GM18526 (cell line): ENCODE measurements around the gene RPS10.

Experiments
- POLR2A ChIP-seq: IDR thresholded peaks from 3 replicates; pipeline ENCODE4 v1.6.1; 2011; ENCODE audit not compliant: insufficient read length; ENCODE audit errors: extremely low read depth

RPS10 gene

DNA sequence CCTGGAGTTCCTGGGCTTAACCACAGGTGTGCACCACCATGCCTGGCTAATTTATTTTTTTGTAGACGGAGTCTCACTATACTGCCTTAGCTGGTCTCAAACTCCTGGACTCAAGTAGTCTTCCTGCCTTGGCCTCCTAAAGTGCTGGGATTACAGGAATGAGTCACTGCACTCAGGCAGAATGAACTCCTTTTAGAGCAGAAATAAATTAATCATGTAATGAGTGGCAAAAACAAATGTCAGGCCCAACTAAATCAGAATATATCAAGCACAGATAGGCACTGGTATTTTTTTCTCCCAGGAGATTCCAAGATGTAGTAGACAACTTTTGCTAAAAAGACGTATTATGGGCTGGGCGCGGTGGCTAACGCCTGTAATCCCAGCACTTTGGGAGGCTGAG, 2.6 kb downstream of the RPS10 start:
- TF ChIP-seq POLR2A: no peak

DNA sequence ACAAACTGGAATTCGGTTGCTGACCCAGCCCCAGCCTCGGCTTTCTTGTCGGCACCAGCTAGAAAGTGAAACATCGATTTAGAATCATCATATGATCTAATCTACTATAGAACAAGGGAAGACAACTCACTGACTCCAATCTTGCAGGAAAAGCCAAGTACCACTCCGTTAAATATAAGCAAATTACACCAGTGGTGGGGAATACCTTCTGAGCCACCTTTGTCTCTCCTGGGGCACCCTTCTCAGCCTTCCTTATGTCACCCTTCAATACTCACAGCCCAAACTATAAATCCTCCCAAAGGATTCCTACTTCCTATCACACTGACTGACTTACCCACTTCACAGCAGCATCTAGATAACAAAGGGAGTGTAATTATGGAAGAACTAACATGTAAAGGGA, 7.5 kb downstream of the RPS10 start:
- TF ChIP-seq POLR2A: no peak

DNA sequence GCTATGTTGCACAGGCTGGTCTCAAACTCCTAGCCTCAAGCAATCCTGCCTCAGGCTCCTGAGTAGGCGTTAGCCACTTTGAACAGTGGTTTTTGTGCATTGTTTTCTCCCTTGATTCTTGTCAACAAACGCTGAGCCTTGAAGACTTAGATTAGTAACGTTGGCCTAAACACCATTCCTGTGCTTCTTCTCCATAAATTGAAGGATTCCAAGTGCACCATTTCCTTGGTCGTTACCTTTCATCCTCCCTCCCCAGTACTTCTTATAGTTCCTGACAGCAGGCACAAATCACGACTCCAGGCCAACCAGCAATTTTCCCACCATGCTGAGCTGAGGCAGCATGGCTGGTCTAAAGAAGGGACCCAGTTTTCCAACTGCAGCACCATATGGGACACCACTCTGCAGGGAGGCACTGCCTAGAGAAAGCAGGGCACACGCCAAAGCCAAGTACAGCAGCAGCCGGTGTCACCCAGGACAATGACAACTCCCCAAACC, 8.9 kb downstream of the RPS10 start:
- no peak for TF ChIP-seq POLR2A

DNA sequence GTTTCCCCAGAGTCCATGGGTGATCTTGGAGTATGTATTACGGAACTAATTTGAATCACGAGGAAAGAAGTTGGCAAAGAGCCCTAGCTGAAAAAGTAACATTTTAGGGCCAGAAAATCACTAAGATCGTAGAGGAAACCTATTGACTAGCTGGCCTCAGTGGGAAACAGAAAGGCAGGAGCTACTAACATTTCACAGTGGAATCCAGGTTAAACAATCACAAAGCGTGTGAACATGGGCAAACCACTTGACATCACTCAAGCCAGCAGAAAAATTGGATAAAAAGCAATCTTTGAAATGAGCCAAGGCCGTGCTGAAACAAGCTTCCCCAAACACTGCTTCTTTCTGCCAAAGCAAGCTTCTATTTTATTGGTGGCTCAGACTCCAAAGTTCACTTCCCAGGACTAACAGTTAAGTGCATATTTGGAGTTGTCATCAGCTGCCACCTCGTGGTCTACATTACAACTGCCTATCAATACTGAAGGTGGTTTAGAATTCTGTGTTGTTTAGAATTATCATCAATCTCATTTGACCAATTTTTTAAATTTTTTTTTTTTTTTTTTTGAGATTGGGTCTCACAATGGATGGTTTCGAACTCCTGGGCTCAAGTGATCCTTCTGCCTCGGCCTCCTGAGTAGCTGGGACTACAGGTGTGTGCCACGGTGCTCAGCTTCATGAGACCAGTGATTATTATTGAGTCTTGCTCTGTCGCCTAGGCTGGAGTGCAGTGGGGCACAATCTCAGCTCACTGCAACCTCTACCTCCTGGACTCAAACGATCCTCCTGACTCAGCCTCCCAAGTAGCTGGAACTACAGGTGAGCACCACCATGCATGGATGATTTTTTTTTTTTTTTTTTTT, 10.6 kb downstream of the RPS10 start:
- no peak for TF ChIP-seq POLR2A

DNA sequence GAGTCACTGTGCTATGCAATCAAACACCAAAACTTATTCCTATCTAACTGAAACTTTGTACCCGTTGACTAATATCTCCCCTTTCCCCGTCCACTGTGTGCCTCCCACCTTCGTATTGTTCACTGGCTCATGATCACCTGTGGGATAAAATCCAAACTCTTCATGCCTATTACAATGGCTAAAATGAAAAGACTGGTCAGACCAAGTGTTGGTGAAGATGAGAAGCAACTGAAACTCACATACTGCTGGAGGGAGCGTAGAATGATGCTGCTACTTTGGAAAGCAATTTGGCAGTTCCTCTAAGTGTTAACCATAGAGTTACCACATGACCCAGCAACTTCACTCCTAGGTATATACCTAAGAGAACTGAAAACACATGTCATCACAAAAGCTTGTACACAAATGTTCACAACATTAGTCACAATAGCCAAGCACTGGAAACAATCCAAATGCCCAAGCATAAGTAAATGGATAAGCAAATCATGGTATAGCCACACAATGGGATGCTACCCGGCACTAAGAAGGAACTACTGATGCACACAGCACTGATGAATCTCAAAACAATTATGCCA, 13.1 kb downstream of the RPS10 start:
- TF ChIP-seq POLR2A: no peak

DNA sequence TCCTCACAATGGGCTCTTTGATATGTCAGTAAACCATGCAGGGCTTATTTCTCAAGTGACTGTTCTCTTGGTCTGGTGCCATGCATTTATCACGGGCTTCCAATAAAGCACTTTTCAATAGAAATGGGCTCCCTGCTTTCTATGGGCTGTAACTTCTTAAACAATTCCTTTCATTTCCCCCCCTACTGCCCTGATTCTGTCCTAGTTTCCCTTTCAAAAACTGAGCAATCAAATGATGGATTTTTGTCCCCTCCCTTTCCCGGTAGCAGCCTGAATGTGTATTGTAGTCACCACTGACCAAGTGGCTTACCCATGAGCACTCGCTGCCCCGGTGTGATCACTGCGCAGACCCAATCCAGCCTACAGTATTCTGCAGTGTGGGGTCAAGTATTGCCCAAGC, 13.9 kb downstream of the RPS10 start:
- no peak for TF ChIP-seq POLR2A

DNA sequence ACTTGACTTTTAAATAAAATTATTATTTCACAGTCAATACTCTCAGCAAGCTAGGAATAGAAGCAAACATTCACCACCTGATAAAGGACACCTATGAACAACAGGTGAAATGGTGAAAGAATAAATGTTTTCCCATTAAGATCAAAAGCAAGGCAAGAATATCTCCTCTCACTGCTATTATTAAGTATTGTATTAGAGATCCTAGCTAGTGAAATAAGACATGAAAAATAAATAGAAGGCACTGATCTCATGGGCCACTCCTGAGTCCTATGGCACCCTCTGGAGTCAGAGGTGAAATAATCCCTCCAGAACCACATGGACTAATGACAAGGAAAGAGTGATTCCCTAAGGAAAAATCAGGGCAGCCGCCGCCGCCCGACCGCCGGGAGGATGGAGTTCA, 29.4 kb downstream of the RPS10 start:
- no peak for TF ChIP-seq POLR2A

DNA sequence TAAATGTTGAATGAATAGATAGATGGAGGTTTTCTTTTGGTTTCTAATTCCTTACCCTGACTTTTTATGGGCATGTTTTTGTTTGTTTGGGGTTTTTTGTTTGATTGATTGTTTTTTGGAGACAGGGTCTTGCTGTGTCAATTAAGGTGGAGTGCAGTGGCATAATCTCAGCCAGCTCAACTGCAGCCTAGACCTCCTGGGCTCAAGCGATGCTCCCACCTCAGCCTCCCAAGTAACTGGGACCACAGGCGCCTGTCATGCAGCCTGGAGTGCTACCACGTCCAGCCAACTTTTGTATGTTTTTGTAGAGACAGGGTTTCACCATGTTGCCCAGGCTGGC, 31.9 kb downstream of the RPS10 start:
- TF ChIP-seq POLR2A: no peak

DNA sequence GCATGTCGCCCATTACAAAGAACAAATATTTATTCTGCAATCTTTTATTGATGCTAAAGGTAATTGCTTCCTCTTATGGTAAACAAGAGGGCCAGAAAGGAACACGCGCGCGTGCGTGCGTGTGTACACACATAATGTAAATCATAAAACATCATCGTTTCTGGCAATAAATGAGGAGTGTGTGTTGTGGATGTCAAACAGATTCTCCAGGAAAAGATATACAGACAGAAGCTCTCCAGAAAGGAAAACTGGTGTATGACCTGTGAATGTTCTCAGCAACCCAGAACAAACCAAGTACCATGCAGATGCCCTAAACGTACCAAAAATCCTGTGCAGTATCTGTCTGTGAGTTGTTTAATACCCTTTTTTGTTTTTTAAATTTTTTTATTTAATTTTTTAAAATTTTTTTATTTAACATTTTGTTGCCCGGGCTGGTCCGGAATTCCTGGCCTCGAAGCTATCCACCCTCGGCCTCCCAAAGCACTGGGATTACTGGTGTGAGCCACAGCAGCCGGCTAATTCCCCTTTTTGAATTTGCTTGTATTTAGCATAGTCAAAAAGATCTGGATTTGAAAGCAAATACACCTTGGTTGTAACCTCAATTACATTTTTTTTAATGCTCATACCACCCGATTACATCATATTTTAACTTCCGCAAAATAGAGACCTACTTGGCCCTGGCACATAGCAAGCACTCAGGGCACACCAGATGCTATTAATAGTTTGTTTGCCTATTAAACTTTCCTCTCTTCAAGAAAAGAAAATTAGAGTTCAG, 32.5 kb downstream of the RPS10 start:
- TF ChIP-seq POLR2A: no peak

DNA sequence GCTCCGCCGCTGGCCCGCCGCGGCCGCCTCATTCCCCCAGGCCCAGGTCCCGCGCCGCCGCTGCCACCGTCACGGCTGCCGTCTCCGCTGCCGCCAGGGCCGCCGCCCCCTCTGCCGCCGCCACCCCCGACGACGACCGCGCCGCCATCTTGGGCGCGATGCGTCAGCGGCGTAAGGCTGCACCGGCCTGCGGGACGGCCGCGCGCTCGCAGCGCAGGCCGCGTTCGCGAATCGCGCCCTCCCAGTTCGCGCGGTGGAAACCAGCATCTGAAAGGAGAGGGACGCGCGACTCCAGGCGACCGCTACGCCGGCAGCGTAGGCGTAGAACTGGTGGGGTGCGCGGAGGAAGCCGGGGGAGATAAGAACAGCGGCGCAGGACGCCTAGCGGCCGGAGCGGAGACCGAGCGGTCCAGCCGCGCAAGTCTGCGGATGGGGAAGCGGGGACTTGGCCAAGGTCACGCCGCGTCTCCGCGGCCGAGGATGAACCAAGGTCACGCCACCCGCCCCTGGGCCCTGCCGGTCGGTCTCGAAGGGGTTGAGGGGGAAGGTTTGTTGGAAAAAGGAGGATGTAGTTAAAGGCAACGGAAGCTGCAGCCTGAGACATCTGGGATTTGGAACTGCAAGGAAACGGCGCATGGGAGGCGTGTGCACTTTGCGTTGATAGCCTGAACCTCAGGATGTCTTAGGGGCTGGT, 33.2 kb downstream of the RPS10 start, which contains the start of gene NUDT3:
Gene NUDT3 (minus strand): TSS at position 173 of the 694 bp plus-strand sequence. CDS start 307 bp downstream, outside the sequence.
- peak; percentile 76 for TF ChIP-seq POLR2A

DNA sequence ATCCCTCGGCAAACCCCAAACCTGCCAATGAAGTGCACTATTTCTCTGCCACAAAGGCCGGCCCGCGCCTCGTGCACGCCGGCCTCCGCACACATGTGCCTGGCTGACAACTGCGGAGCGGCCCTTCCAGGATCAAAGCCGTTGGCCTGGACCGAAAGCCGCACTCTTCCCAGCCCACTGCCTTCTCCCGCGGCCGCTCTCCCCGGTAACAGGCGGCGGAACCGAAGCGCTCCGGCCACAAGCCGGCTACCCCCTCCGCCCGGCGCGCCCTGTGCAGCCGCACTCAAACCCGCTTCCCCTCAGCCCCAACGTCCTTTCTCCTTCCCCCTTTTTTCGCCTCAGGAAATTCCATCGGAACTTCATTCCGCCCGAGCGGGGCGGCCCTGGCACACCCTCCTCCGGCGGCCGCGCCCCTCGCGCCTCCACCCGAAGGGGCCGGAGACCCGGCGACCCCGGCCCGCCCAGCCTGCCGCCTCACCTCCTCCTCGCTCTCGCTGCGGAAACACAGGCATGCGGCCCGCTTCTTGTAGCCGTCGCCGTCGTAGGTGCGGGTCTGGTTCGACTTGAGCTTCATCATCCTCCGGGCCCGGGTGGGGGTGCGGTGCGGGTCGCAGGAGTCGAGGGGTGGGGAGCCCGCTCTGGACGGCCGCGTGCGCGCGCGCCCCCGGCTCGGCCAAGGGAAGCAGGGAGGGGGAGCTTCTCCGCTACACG, 33.9 kb downstream of the RPS10 start:
- peak; percentile 66 for TF ChIP-seq POLR2A

DNA sequence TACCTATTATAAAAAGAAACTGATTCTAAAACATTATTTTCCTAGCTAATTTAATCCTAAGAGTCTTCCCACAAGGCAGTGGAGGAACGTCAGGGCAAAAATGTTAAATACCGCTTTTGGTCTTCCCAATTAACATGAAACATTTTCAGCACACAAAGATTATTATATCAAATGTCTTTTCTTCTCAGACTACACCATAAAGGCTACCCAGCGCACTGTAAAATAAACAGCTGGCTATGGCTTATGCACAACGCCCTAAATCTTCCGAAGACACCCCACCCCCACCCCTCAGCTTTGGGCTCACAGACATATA, 34.4 kb downstream of the RPS10 start:
- TF ChIP-seq POLR2A: no peak

DNA sequence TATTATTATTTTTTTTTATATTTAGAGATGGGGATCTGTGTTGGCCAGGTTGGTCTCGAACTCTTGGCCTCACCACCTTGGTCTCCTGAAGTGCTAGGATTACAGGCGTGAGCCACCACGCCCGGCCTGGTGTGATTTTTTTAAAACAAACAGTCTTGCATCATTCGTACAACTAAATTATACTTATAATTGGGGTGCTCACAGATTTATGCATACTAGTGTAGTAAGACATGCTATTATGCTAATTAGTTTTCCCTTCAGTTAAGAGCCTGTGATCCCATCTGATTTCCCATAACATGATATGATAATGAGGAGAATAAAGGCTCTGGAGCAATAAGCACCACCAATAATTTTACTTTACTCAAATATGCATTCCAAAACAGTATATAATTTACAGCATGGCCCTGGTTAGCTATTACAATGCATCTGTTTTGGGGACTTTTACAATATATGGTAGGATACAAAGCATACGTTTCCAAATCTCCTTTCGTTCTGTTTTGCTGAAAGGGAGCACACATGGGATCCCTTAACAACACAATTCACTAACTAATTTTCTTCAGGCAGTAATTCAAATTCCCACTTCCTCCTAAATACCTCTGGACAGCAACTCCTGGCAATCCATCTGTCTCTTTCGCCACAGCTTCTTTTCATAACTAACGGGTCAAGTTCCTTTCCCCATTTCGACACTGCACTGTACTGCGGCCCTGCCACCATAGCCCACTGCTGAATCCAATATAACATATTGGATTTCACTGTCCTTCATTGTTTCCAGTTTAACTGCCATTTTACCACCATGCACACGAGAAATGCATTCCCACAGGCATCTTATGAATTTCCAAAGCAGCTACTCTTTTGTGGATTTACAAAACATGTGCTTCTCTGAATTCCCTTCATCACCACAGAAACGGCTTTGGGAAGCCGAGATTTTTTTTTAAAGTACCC, 35.1 kb downstream of the RPS10 start:
- TF ChIP-seq POLR2A: no peak

DNA sequence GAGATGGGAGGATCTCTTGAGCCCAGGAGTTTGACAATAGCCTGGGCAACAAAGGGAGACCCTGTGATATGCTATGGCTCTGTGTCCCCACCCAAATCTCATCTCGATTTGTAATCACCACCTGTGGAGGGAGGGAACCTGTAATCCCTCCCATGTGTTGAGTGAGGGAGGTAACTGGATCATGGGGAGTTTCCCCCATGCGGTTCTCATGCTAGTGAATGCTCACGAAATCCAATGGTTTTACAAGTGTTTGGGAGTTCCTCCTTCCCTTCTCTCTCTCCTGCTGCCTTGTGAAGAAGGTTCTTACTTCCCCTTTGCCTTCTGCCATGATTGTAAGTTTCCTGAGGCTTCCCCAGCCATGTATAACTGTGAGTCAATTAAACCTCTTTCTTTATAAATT, 36.8 kb downstream of the RPS10 start:
- TF ChIP-seq POLR2A: no peak
